CD4-positive, alpha-beta T cell (primary cell): ENCODE results near the gene LRP2. TPM values are rescaled to one million over a fixed set of nuclear protein-coding genes. Genes with fewer than 3 reads are reported as not detected.

ENCODE experiments used
- ATAC-seq: fragments of 200-7000 bp; cut with Tn5 transposase; one replicate; pipeline ENCODE4 v1.10.0; 2022; ENCODE audit warnings: mild to moderate bottlenecking; ENCODE audit not compliant: poor library complexity
- CTCF ChIA-PET: fragments of 350-600 bp; sonication (Branson Sonifier 250); formaldehyde crosslinking; loops from one replicate; lab custom pipeline; 2021; ENCODE audit warnings: antibody characterized with exemption, inconsistent platforms; lab: Charles Lee
- POLR2A ChIA-PET: fragments of 350-600 bp; sonication (Branson Sonifier 250); formaldehyde crosslinking; loops from one replicate; lab custom pipeline; 2021; ENCODE audit warnings: antibody characterized with exemption, inconsistent platforms; lab: Charles Lee
- DNase-seq, 14 experiments: peaks; one replicate each; pipeline ENCODE4 v3.0.0-alpha.2; 2013 to 2020; ENCODE audit warnings: mixed read lengths in 2 of 14
- H3K27ac ChIP-seq, 2 donors: one replicate each; pipeline versions ENCODE4 v1.5.1 to v1.7.0; 2013; ENCODE audit warnings: low read length in 2 of 2, low read depth in 1 of 2, mild to moderate bottlenecking in 1 of 2
- H3K27me3 ChIP-seq, 2 experiments: 1 replicate in 1 of 2; 2 replicates in 1 of 2; pipeline versions ENCODE4 v1.6.1 to v1.7.0; 2013; ENCODE audit warnings: low read length in 2 of 2, control low read depth in 1 of 2, mild to moderate bottlenecking in 1 of 2, moderate library complexity in 1 of 2; ENCODE audit not compliant: insufficient read depth in 2 of 2, control insufficient read depth in 1 of 2
- H3K36me3 ChIP-seq: one replicate; pipeline ENCODE4 v1.6.1; 2013; ENCODE audit warnings: low read length, control low read depth; ENCODE audit not compliant: insufficient read depth
- H3K4me1 ChIP-seq: one replicate; pipeline ENCODE4 v1.6.1; 2013; ENCODE audit warnings: low read length, control low read depth; ENCODE audit not compliant: insufficient read depth
- H3K4me3 ChIP-seq: one replicate; pipeline ENCODE4 v1.5.1; 2013; ENCODE audit warnings: mild to moderate bottlenecking, low read length, moderate library complexity
- H3K9me3 ChIP-seq, 2 experiments: 1 replicate in 1 of 2; 2 replicates in 1 of 2; pipeline versions ENCODE4 v1.6.1 to v1.7.0; 2013; ENCODE audit warnings: low read length in 2 of 2, mild to moderate bottlenecking in 2 of 2, control low read depth in 1 of 2, moderate library complexity in 1 of 2; ENCODE audit not compliant: control insufficient read depth in 1 of 2, insufficient read depth in 1 of 2
- H3K27ac Mint-ChIP-seq: one replicate; pipeline ENCODE4 v1.8.0; 2020; ENCODE audit warnings: mixed read lengths
- H3K27me3 Mint-ChIP-seq: one replicate; pipeline ENCODE4 v1.8.0; 2021; ENCODE audit warnings: mixed read lengths
- H3K36me3 Mint-ChIP-seq: one replicate; pipeline ENCODE4 v1.8.0; 2021; ENCODE audit warnings: low read depth, mixed read lengths
- H3K4me1 Mint-ChIP-seq: one replicate; pipeline ENCODE4 v1.8.0; 2021; ENCODE audit warnings: low read depth, mixed read lengths
- H3K4me3 Mint-ChIP-seq: one replicate; pipeline ENCODE4 v1.8.0; 2020; ENCODE audit warnings: mild to moderate bottlenecking, mixed read lengths
- H3K9me3 Mint-ChIP-seq: one replicate; pipeline ENCODE4 v1.8.0; 2020; ENCODE audit warnings: mixed read lengths
- intact Hi-C, 2 experiments: fragments of 100-400 bp; cut with DNase I in 1 of 2; cut with micrococcal nuclease in 1 of 2; formaldehyde crosslinking; loops; one replicate each; pipeline versions ENCODE4 v1.15.1 to v1.9.0; 2023 to 2025; cut with DNase I, micrococcal nuclease
- total RNA-seq, 174 experiments: library from RNA in 2 of 174; stranded (reverse) in 2 of 174; gene quantifications; one replicate each; pipeline ENCODE4 v1.2.3 and lab custom pipeline; 2021 to 2026
- TF ChIP-seq, protein P1 (sequence below): fragments of 200-600 bp; IDR thresholded peaks from one replicate; pipeline ENCODE4 v1.8.0; 2022; ENCODE audit warnings: antibody characterized with exemption, mild to moderate bottlenecking

Gene LRP2
- total RNA-seq, 2 experiments from 2014 or later, result 0.03 TPM; not detected in 1

DNA sequence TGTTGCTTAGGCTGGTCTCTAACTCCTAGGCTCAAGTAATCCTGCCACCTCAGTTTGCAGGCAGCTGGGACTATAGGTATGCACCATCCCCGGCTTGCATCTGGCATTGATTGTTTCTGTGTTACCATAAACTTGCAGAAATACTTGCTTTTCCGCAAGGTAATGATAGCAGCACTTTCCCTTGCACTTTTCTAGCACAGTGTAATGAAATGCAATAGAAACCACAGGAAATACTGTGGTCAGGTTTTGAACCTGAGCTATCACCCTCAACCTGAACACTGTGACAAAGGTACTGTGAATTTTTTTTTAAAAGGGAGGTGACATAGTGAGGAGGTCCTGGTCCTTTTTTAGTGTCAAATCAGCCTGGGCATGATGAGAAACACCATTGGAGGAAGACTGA lies 254.7 kb downstream of the LRP2 start:
- Histone ChIP-seq H3K4me3 (no peak overlapping the region), H3K36me3 (no peaks in the 10 kb centered on the region), H3K4me1 (peaks cover 51% of the 10 kb centered on the region), H3K27me3 (no peaks in the 10 kb centered on the region), H3K9me3 (no peaks in the 10 kb centered on the region), H3K27ac (no peak overlapping the region)
- peaks cover 4% of the 10 kb centered on the region for H3K27me3 Mint-ChIP-seq
- H3K4me3 Mint-ChIP-seq, result peak overlapping the region; percentile 66
- ATAC-seq, result peak; percentile 91
- ChIA-PET CTCF (interaction anchor here (1.4 kb wide), 1 partner anchor 24 kb away, joined by 7 read pairs; no protein-coding TSS in a partner anchor), POLR2A (interaction anchor here (0.5 to 2.6 kb wide), 5 partner anchors 12 to 133 kb away, joined by 3 to 6 read pairs (median 4); no protein-coding TSS in a partner anchor)
- TF ChIP-seq, protein P1, sequence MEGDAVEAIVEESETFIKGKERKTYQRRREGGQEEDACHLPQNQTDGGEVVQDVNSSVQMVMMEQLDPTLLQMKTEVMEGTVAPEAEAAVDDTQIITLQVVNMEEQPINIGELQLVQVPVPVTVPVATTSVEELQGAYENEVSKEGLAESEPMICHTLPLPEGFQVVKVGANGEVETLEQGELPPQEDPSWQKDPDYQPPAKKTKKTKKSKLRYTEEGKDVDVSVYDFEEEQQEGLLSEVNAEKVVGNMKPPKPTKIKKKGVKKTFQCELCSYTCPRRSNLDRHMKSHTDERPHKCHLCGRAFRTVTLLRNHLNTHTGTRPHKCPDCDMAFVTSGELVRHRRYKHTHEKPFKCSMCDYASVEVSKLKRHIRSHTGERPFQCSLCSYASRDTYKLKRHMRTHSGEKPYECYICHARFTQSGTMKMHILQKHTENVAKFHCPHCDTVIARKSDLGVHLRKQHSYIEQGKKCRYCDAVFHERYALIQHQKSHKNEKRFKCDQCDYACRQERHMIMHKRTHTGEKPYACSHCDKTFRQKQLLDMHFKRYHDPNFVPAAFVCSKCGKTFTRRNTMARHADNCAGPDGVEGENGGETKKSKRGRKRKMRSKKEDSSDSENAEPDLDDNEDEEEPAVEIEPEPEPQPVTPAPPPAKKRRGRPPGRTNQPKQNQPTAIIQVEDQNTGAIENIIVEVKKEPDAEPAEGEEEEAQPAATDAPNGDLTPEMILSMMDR, result no peak
- peak in 9 of 14 experiments; percentile 5 to 86 (median 32) for DNase-seq
- peaks cover 59% of the 10 kb centered on the region for H3K4me1 Mint-ChIP-seq
- intact Hi-C loops, result loop anchor here (1.0 to 10.0 kb wide), 3 partner anchors 25 to 820 kb away; no protein-coding TSS in a partner anchor
- peak overlapping the region; percentile 38 for H3K27ac Mint-ChIP-seq
- H3K36me3 Mint-ChIP-seq, result no peaks in the 10 kb centered on the region
- H3K9me3 Mint-ChIP-seq, result no peaks in the 10 kb centered on the region

DNA sequence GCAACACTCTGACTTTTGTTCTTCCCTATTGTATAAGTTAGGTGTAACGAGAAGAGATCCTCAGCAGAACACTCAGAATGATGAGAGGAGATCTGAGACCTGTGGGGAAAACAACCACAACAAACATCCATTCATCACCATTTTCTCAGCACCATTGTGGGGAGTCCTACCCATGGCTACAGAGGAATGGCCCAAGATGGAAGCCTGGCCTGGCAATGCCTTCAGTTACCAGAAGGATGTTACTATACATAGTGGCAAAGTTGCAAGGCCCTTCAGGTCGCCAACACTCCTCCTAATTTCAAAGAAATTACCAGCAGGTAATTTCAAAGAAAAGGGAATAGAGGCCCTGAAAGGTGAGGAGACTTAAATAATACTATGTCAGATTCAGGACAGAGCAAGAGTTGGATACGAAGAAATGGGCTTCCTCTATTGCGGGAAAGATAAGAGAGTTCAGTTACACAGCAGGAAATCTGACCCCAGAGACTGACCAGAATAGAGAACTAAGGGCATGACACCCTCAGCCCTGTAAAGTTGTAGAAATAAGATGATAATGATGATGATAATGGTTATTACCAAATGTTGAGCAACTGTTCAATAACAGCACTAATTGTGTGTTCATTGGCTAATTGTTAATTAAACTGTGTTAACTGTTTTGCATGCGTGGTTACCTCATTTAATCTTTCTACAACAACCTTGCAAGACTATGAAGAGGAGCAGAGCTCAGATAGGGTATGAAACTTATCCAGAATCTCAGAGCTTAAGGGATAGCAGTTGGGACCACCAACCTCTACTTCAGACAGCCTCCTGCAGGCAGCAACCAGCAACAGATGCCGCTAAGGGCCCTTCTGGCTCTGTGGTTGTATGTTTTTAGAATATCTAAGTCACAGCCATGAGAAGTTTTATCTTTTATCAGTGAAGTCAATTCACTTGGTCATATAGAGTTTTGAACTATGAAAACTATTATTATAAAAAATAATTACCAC lies 255.5 kb downstream of the LRP2 start:
- H3K4me1 Mint-ChIP-seq, result peaks cover 59% of the 10 kb centered on the region
- no peak overlapping the region for H3K27ac ChIP-seq
- peak in 1 of 14 experiments; percentile 24 for DNase-seq

DNA sequence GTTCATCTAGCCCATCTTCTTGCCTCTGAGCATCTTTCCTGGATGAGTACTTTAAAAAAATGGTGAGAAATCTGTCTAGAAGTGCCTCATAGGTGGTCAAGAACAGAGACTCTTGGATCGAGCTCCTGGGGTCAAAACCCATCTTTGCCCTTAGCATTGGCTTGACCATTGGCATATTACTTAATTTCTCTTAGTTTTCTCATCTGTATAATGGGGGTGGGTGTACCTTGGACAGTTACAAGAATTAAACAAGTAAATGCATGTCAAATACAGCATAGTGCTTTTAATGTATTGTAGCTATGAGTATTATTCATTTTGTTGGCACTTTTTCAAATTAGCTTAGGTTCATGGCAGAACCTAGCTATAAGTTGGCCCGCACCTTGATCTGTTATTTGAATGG lies 256.2 kb downstream of the LRP2 start:
- intact Hi-C loops, result loop anchor here (5.0 to 10.0 kb wide), 2 partner anchors 141 to 821 kb away; no protein-coding TSS in a partner anchor
- Mint-ChIP-seq H3K27me3 (peaks cover 2% of the 10 kb centered on the region), H3K27ac (no peak overlapping the region), H3K4me1 (peaks cover 59% of the 10 kb centered on the region), H3K9me3 (no peaks in the 10 kb centered on the region), H3K4me3 (no peak overlapping the region), H3K36me3 (no peaks in the 10 kb centered on the region)
- Histone ChIP-seq H3K4me3 (no peak overlapping the region), H3K9me3 (no peaks in the 10 kb centered on the region), H3K36me3 (no peaks in the 10 kb centered on the region), H3K27ac (no peak overlapping the region), H3K27me3 (no peaks in the 10 kb centered on the region), H3K4me1 (peaks cover 51% of the 10 kb centered on the region)
- no peak for ATAC-seq
- CTCF ChIA-PET, result no interaction called here
- TF ChIP-seq, protein P1, result no peak
- no peak for DNase-seq
- POLR2A ChIA-PET, result interaction anchor here (1.0 to 2.6 kb wide), 2 partner anchors 26 to 42 kb away, joined by 3 to 6 read pairs; no protein-coding TSS in a partner anchor

More for the DNA sequence above, 255.5 kb downstream of the LRP2 start:
- Histone ChIP-seq H3K36me3 (no peaks in the 10 kb centered on the region), H3K4me3 (no peak overlapping the region), H3K4me1 (peaks cover 51% of the 10 kb centered on the region), H3K9me3 (no peaks in the 10 kb centered on the region), H3K27me3 (no peaks in the 10 kb centered on the region)
- no peaks in the 10 kb centered on the region for H3K9me3 Mint-ChIP-seq
- POLR2A ChIA-PET, result interaction anchor here (0.5 to 2.6 kb wide), 5 partner anchors 11 to 133 kb away, joined by 3 to 6 read pairs (median 4); no protein-coding TSS in a partner anchor
- TF ChIP-seq, protein P1, result no peak
- intact Hi-C loops, result loop anchor here (1.0 to 10.0 kb wide), 3 partner anchors 25 to 820 kb away; no protein-coding TSS in a partner anchor
- peak overlapping the region; percentile 23 for H3K4me3 Mint-ChIP-seq
- CTCF ChIA-PET, result interaction anchor here (1.4 kb wide), 1 partner anchor 25 kb away, joined by 7 read pairs; no protein-coding TSS in a partner anchor
- ATAC-seq, result no peak
- H3K36me3 Mint-ChIP-seq, result no peaks in the 10 kb centered on the region
- H3K27ac Mint-ChIP-seq, result peak overlapping the region; percentile 38
- H3K27me3 Mint-ChIP-seq, result peaks cover 4% of the 10 kb centered on the region
